ENCODE measurements around the gene ZNF280C. TPM values are rescaled to one million over a fixed set of nuclear protein-coding genes. Genes with fewer than 3 reads are reported as not detected.
"Not testable (repeated sequence)": the region's sequence is repeated elsewhere in the genome, so short reads cannot be mapped to it uniquely, and the experiment has no call there.

Gene ZNF280C
- total RNA-seq, 2 donors from 2014 or later = 5.2 to 5.4 TPM

GRCh38 chrX:130282151-130282550 is 13.5 kb upstream of the ZNF280C start:
- Mint-ChIP-seq H3K36me3 (ENCODE audit: low read depth) (no peaks in the 10 kb centered on the region), H3K27me3 (peaks cover 4% of the 10 kb centered on the region)
- no peak for ATAC-seq

GRCh38 chrX:130280901-130281300 is 12.2 kb upstream of the ZNF280C start:
- no peak overlapping the region for H3K4me3 Mint-ChIP-seq
- no peak for ATAC-seq
- H3K9me3 ChIP-seq (ENCODE audit: control insufficient read depth, low read length, poor library complexity, severe bottlenecking) = no peaks in the 10 kb centered on the region

More at GRCh38 chrX:130282151-130282550, 13.5 kb upstream of the ZNF280C start:
- no peaks in the 10 kb centered on the region for H3K9me3 ChIP-seq (ENCODE audit: control insufficient read depth, low read length, poor library complexity, severe bottlenecking)
- Mint-ChIP-seq H3K27ac (no peak overlapping the region), H3K4me1 (peaks cover 2% of the 10 kb centered on the region), H3K4me3 (no peak overlapping the region)
- no peak for DNase-seq

DNA sequence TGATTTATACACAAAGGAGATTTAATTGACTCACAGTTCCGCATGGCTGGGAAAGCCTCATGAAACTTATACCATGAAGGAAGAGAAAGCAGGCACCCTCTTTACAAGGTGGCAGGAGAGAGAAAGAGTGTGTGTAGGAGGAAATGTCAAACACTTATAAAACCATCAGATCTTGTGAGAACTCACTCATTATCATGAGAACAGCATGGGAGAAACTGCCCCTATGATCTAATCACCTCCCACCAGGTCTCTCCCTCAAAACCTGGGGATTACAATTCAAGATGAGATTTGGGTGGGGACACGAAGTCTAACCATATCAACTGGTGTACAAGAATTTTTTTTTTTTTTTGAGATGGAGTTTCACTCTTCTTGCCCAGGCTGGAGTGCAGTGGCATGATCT is 3.6 kb upstream of the ZNF280C start:
- not testable (repeated sequence) for H3K9me3 ChIP-seq (ENCODE audit: control insufficient read depth, low read length, poor library complexity, severe bottlenecking); H3K4me3 Mint-ChIP-seq; DNase-seq; H3K27ac Mint-ChIP-seq; ATAC-seq; H3K4me1 Mint-ChIP-seq; H3K36me3 Mint-ChIP-seq (ENCODE audit: low read depth); H3K27me3 Mint-ChIP-seq

More at GRCh38 chrX:130280901-130281300, 12.2 kb upstream of the ZNF280C start:
- Mint-ChIP-seq H3K27ac (no peak overlapping the region), H3K27me3 (peaks cover 4% of the 10 kb centered on the region), H3K4me1 (peaks cover 2% of the 10 kb centered on the region), H3K36me3 (ENCODE audit: low read depth) (no peaks in the 10 kb centered on the region)
- no peak for DNase-seq

DNA sequence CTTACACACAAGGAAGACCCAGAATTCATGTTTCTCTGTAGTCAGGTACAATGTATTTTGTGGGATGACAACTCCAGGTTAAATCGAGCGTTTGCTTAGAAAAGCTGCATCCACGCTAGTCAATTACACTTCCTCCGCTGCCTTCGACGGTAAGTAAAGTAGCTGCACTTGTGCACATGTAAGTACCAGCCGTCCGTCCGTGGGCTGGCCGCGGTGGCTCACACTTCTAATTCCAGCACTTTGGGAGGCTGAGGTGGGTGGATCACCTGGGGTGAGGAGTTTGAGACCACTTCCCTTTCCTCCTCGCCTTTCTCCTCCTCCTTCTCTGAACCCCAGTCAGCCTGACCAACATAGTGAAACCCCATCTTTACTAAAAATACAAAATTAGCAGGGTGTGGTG is 692 bp upstream of the ZNF280C start:
- not testable (repeated sequence) for H3K36me3 Mint-ChIP-seq (ENCODE audit: low read depth); H3K27me3 Mint-ChIP-seq; H3K9me3 ChIP-seq (ENCODE audit: control insufficient read depth, low read length, poor library complexity, severe bottlenecking); H3K27ac Mint-ChIP-seq; H3K4me1 Mint-ChIP-seq; DNase-seq; ATAC-seq
- peak overlapping the region; percentile 2 for H3K4me3 Mint-ChIP-seq

GRCh38 chrX:130267956-130268448 is 697 bp downstream of the ZNF280C start:
- no peaks in the 10 kb centered on the region for H3K9me3 ChIP-seq (ENCODE audit: control insufficient read depth, low read length, poor library complexity, severe bottlenecking)
- DNase-seq = no peak
- Mint-ChIP-seq H3K36me3 (ENCODE audit: low read depth) (no peaks in the 10 kb centered on the region), H3K27me3 (no peaks in the 10 kb centered on the region), H3K27ac (peak overlapping the region; percentile 75), H3K4me1 (peaks cover 3% of the 10 kb centered on the region), H3K4me3 (peak overlapping the region; percentile 85)
- no peak for ATAC-seq

GRCh38 chrX:130264573-130264972 is 4.1 kb downstream of the ZNF280C start:
- peaks cover 3% of the 10 kb centered on the region for H3K4me1 Mint-ChIP-seq
- no peaks in the 10 kb centered on the region for H3K27me3 Mint-ChIP-seq
- DNase-seq (no peak), ATAC-seq (no peak)
- no peak overlapping the region for H3K27ac Mint-ChIP-seq
- no peak overlapping the region for H3K4me3 Mint-ChIP-seq
- H3K9me3 ChIP-seq (ENCODE audit: control insufficient read depth, low read length, poor library complexity, severe bottlenecking) = no peaks in the 10 kb centered on the region
- no peaks in the 10 kb centered on the region for H3K36me3 Mint-ChIP-seq (ENCODE audit: low read depth)

- DNase-seq (no peak), ATAC-seq (no peak)
- peaks cover 3% of the 10 kb centered on the region for H3K4me1 Mint-ChIP-seq
- H3K36me3 Mint-ChIP-seq (ENCODE audit: low read depth) = no peaks in the 10 kb centered on the region
- no peaks in the 10 kb centered on the region for H3K9me3 ChIP-seq (ENCODE audit: control insufficient read depth, low read length, poor library complexity, severe bottlenecking)
- H3K4me3 Mint-ChIP-seq = no peak overlapping the region
- no peaks in the 10 kb centered on the region for H3K27me3 Mint-ChIP-seq
- H3K27ac Mint-ChIP-seq = no peak overlapping the region
These were observed 5.7 kb downstream of the ZNF280C start for GRCh38 chrX:130263016-130263415.

- H3K9me3 ChIP-seq (ENCODE audit: control insufficient read depth, low read length, poor library complexity, severe bottlenecking) = no peaks in the 10 kb centered on the region
- Mint-ChIP-seq H3K4me1 (no peaks in the 10 kb centered on the region), H3K27ac (no peak overlapping the region), H3K27me3 (no peaks in the 10 kb centered on the region), H3K4me3 (no peak overlapping the region), H3K36me3 (ENCODE audit: low read depth) (no peaks in the 10 kb centered on the region)
- no peak for DNase-seq
- no peak for ATAC-seq
These were observed 6.5 kb downstream of the ZNF280C start for GRCh38 chrX:130262231-130262630.

- H3K9me3 ChIP-seq (ENCODE audit: control insufficient read depth, low read length, poor library complexity, severe bottlenecking) = no peaks in the 10 kb centered on the region
- Mint-ChIP-seq H3K36me3 (ENCODE audit: low read depth) (no peaks in the 10 kb centered on the region), H3K4me1 (no peaks in the 10 kb centered on the region), H3K27ac (no peak overlapping the region), H3K27me3 (no peaks in the 10 kb centered on the region), H3K4me3 (no peak overlapping the region)
- DNase-seq = no peak
- ATAC-seq = no peak
These were observed 7.3 kb downstream of the ZNF280C start for GRCh38 chrX:130261296-130261893.

DNA sequence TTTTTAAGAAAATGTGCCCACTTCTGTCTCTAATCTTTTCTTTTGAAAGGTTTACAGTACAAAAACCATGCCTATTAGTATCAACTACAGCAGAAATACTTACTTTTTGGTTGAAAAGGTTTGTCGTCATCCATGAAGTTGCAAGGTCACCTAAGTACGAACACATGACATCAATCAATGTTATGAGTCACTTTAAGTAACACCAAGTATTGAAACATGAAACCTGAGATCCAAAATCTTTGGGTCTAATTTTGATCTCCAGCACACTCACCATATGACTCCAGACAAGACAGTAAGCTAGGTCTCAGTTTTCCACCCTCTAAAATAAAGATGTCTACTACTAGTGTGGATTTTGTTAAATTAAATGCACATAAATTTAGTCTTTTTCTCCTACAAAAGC is 8.4 kb downstream of the ZNF280C start:
- DNase-seq (no peak), ATAC-seq (no peak)
- no peaks in the 10 kb centered on the region for H3K36me3 Mint-ChIP-seq (ENCODE audit: low read depth)
- H3K9me3 ChIP-seq (ENCODE audit: control insufficient read depth, low read length, poor library complexity, severe bottlenecking) = no peaks in the 10 kb centered on the region
- no peaks in the 10 kb centered on the region for H3K27me3 Mint-ChIP-seq
- no peak overlapping the region for H3K27ac Mint-ChIP-seq
- no peaks in the 10 kb centered on the region for H3K4me1 Mint-ChIP-seq
- no peak overlapping the region for H3K4me3 Mint-ChIP-seq

DNA sequence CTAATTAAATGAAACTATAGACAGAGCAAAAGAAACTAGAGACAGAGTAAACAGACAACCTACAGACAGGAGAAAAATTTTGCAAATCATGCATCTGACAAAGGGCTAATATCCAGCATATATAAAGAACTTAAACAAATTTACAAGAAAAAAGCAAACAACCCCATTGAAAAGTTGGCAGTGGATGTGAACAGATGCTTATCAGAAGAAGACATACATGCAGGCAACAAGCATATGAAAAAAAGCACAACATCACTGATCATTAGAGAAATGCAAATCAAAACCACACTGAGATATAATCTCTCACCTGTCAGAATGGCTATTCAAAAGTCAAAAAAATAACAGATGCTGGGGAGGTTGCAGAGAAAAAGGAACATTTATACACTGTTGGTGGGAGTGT is 14.8 kb downstream of the ZNF280C start:
- H3K27me3 Mint-ChIP-seq = no peaks in the 10 kb centered on the region
- peak overlapping the region; percentile 21 for H3K27ac Mint-ChIP-seq
- H3K36me3 Mint-ChIP-seq (ENCODE audit: low read depth) = peaks cover 2% of the 10 kb centered on the region

DNA sequence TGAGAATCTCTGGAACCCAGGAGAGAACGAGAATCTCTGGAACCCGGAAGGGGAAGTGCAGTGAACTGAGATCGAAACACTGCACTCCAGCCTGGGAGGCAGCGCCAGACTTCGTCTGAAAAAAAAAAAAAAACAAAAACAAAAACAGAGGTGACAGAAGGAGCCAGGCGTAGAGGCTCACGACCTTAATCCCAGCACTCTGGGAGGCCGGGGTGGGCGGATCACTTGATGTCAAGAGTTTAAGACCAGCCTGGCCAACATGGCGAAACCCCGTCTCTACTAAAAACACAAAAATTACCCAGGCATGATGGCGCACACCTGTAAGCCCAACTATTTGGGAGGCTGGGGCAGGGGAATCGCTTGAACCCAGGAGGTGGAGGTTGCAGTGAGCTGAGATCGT is 17.0 kb downstream of the ZNF280C start:
- H3K27ac Mint-ChIP-seq = no peak overlapping the region
- peaks cover 20% of the 10 kb centered on the region for H3K4me1 Mint-ChIP-seq
- no peak for DNase-seq
- peaks cover 2% of the 10 kb centered on the region for H3K36me3 Mint-ChIP-seq (ENCODE audit: low read depth)
- no peaks in the 10 kb centered on the region for H3K27me3 Mint-ChIP-seq
- no peak overlapping the region for H3K4me3 Mint-ChIP-seq
- no peaks in the 10 kb centered on the region for H3K9me3 ChIP-seq (ENCODE audit: control insufficient read depth, low read length, poor library complexity, severe bottlenecking)
- no peak for ATAC-seq

More for the DNA sequence above, 14.8 kb downstream of the ZNF280C start:
- H3K4me1 Mint-ChIP-seq = peaks cover 19% of the 10 kb centered on the region
- ATAC-seq (no peak), DNase-seq (no peak)
- H3K4me3 Mint-ChIP-seq = no peak overlapping the region
- no peaks in the 10 kb centered on the region for H3K9me3 ChIP-seq (ENCODE audit: control insufficient read depth, low read length, poor library complexity, severe bottlenecking)

DNA sequence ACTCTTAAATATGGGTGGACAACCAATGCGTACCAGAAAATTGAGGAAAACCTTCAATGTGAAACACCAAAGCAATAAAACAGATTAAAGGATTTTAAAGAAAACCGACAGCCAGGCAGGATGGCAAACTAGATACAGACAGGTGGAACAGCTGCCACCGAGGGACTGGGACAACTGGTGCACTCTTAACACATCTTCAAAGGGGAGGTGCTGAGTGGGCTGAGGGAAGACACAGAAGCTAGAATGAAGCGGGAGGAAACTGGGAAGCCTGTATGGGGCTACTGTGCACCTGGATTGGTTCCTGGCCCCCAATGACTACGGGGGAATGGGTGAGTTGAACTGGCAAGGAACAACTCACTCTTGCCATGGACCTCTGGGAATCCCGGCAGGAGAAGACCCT is 20.7 kb downstream of the ZNF280C start:
- Mint-ChIP-seq H3K36me3 (ENCODE audit: low read depth) (peaks cover 4% of the 10 kb centered on the region), H3K27ac (no peak overlapping the region), H3K4me1 (peaks cover 13% of the 10 kb centered on the region), H3K27me3 (no peaks in the 10 kb centered on the region), H3K4me3 (no peak overlapping the region)
- ATAC-seq = no peak
- H3K9me3 ChIP-seq (ENCODE audit: control insufficient read depth, low read length, poor library complexity, severe bottlenecking) = no peaks in the 10 kb centered on the region
- no peak for DNase-seq

- ATAC-seq (no peak), DNase-seq (no peak)
- no peak overlapping the region for H3K4me3 Mint-ChIP-seq
- H3K9me3 ChIP-seq (ENCODE audit: control insufficient read depth, low read length, poor library complexity, severe bottlenecking) = no peaks in the 10 kb centered on the region
- peaks cover 11% of the 10 kb centered on the region for H3K4me1 Mint-ChIP-seq
- peaks cover 4% of the 10 kb centered on the region for H3K36me3 Mint-ChIP-seq (ENCODE audit: low read depth)
- H3K27ac Mint-ChIP-seq = no peak overlapping the region
- H3K27me3 Mint-ChIP-seq = no peaks in the 10 kb centered on the region
These were observed 22.6 kb downstream of the ZNF280C start for GRCh38 chrX:130246084-130246483.
